ENCODE results near the gene EFNA5.

GRCh38 chr5:107618242-107618641 is 52.5 kb downstream of the EFNA5 start:
- TF ChIP-seq EZH2 (IDR thresholded peaks at IDR 0.05; ENCODE audit: borderline replicate concordance, insufficient read depth, low read length, poor library complexity, severe bottlenecking), result no peak
- TF ChIP-seq, protein P1, sequence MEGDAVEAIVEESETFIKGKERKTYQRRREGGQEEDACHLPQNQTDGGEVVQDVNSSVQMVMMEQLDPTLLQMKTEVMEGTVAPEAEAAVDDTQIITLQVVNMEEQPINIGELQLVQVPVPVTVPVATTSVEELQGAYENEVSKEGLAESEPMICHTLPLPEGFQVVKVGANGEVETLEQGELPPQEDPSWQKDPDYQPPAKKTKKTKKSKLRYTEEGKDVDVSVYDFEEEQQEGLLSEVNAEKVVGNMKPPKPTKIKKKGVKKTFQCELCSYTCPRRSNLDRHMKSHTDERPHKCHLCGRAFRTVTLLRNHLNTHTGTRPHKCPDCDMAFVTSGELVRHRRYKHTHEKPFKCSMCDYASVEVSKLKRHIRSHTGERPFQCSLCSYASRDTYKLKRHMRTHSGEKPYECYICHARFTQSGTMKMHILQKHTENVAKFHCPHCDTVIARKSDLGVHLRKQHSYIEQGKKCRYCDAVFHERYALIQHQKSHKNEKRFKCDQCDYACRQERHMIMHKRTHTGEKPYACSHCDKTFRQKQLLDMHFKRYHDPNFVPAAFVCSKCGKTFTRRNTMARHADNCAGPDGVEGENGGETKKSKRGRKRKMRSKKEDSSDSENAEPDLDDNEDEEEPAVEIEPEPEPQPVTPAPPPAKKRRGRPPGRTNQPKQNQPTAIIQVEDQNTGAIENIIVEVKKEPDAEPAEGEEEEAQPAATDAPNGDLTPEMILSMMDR (IDR thresholded peaks at IDR 0.05; ENCODE audit: poor library complexity, severe bottlenecking), result no peak
- TF ChIP-seq RAD21 (conservative IDR thresholded peaks at IDR 0.05), result no peak
- peak; percentile 30 for TF ChIP-seq POLR2AphosphoS5 (IDR thresholded peaks at IDR 0.05)
- no peak for TF ChIP-seq TAF1 (IDR thresholded peaks at IDR 0.05; ENCODE audit: low read depth)
- TF ChIP-seq, protein P2, sequence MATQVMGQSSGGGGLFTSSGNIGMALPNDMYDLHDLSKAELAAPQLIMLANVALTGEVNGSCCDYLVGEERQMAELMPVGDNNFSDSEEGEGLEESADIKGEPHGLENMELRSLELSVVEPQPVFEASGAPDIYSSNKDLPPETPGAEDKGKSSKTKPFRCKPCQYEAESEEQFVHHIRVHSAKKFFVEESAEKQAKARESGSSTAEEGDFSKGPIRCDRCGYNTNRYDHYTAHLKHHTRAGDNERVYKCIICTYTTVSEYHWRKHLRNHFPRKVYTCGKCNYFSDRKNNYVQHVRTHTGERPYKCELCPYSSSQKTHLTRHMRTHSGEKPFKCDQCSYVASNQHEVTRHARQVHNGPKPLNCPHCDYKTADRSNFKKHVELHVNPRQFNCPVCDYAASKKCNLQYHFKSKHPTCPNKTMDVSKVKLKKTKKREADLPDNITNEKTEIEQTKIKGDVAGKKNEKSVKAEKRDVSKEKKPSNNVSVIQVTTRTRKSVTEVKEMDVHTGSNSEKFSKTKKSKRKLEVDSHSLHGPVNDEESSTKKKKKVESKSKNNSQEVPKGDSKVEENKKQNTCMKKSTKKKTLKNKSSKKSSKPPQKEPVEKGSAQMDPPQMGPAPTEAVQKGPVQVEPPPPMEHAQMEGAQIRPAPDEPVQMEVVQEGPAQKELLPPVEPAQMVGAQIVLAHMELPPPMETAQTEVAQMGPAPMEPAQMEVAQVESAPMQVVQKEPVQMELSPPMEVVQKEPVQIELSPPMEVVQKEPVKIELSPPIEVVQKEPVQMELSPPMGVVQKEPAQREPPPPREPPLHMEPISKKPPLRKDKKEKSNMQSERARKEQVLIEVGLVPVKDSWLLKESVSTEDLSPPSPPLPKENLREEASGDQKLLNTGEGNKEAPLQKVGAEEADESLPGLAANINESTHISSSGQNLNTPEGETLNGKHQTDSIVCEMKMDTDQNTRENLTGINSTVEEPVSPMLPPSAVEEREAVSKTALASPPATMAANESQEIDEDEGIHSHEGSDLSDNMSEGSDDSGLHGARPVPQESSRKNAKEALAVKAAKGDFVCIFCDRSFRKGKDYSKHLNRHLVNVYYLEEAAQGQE (IDR thresholded peaks at IDR 0.05; ENCODE audit: borderline replicate concordance), result no peak
- no peak for TF ChIP-seq SMC3 (conservative IDR thresholded peaks at IDR 0.05; ENCODE audit: poor library complexity)
- peak; percentile 91 for TF ChIP-seq EP300 (conservative IDR thresholded peaks at IDR 0.05; ENCODE audit: poor library complexity, severe bottlenecking)
- TF ChIP-seq MXI1 (conservative IDR thresholded peaks at IDR 0.05; ENCODE audit: poor library complexity, severe bottlenecking), result no peak

Data from neural cell (in vitro differentiated cells).